GM23248 (cell line): Measurements from ENCODE around the gene TNS3. TPM values are rescaled to one million over a fixed set of nuclear protein-coding genes. Genes with fewer than 3 reads are reported as not detected.
A peak's percentile ranks its signal among the peaks of the same experiment; 100 is the strongest.

Experiments
- DNase-seq: peaks from one replicate; pipeline ENCODE4 v3.0.0-alpha.2; 2015
- H2AFZ ChIP-seq: fragments of 200-600 bp; sonication (generic); 2 replicates; pipeline ENCODE4 v1.6.1; 2016; ENCODE audit warnings: antibody characterized with exemption
- H3F3A ChIP-seq: fragments of 200-600 bp; sonication (generic); 2 replicates; pipeline ENCODE4 v1.6.1; 2016; ENCODE audit warnings: mild to moderate bottlenecking, antibody characterized with exemption, mixed run types; ENCODE audit not compliant: insufficient read depth
- H3K27ac ChIP-seq: fragments of 200-600 bp; sonication (generic); 2 replicates; pipeline ENCODE4 v1.5.1; 2016; ENCODE audit warnings: mild to moderate bottlenecking
- H3K27me3 ChIP-seq: fragments of 200-600 bp; sonication (generic); replicated peaks from 2 replicates; pipeline ENCODE4 v1.6.1; 2016; ENCODE audit warnings: mild to moderate bottlenecking; ENCODE audit not compliant: insufficient read depth
- H3K36me3 ChIP-seq: fragments of 200-600 bp; sonication (generic); 2 replicates; pipeline ENCODE4 v1.6.1; 2016; ENCODE audit warnings: low read depth, mild to moderate bottlenecking
- H3K4me1 ChIP-seq: fragments of 200-600 bp; sonication (generic); 2 replicates; pipeline ENCODE4 v1.6.1; 2016; ENCODE audit warnings: mild to moderate bottlenecking; ENCODE audit not compliant: insufficient read depth
- H3K4me2 ChIP-seq: fragments of 200-600 bp; sonication (generic); one replicate; pipeline ENCODE4 v1.6.1; 2016; ENCODE audit warnings: mild to moderate bottlenecking; ENCODE audit not compliant: unreplicated experiment
- H3K4me3 ChIP-seq: fragments of 200-600 bp; sonication (generic); 2 replicates; pipeline ENCODE4 v1.5.1; 2016; ENCODE audit warnings: mild to moderate bottlenecking
- H3K79me2 ChIP-seq: fragments of 200-600 bp; sonication (generic); 2 replicates; pipeline ENCODE4 v1.6.1; 2016; ENCODE audit warnings: mild to moderate bottlenecking; ENCODE audit not compliant: insufficient read depth
- H3K9ac ChIP-seq: fragments of 200-600 bp; sonication (generic); 2 replicates; pipeline ENCODE4 v1.6.1; 2016; ENCODE audit warnings: mild to moderate bottlenecking
- H3K9me2 ChIP-seq: fragments of 200-600 bp; sonication (generic); 2 replicates; pipeline ENCODE4 v1.6.1; 2016; ENCODE audit warnings: mixed run types, mild to moderate bottlenecking, moderate library complexity; ENCODE audit not compliant: insufficient read depth
- H3K9me3 ChIP-seq: fragments of 200-600 bp; sonication (generic); one replicate; pipeline ENCODE4 v1.6.1; 2017; ENCODE audit warnings: low read depth
- H4K20me1 ChIP-seq: fragments of 200-600 bp; sonication (generic); 2 replicates; pipeline ENCODE4 v1.6.0; 2016; ENCODE audit not compliant: insufficient read depth
- EZH2 ChIP-seq: fragments of 200-600 bp; sonication (generic); IDR thresholded peaks from 2 replicates; pipeline ENCODE4 v1.6.1; 2018; ENCODE audit warnings: antibody characterized with exemption, mild to moderate bottlenecking; ENCODE audit not compliant: insufficient read depth, poor library complexity, severe bottlenecking
- EZH2phosphoT487 ChIP-seq: fragments of 200-600 bp; sonication (generic); IDR thresholded peaks from 2 replicates; pipeline ENCODE4 v1.6.1; 2018; ENCODE audit warnings: antibody characterized with exemption, moderate library complexity, mild to moderate bottlenecking, low read depth; ENCODE audit not compliant: insufficient read depth
- WGBS, 2 experiments: methylation state at CpG; one replicate each; pipeline ENCODE4 v1.1.6; 2015 to 2017; ENCODE audit warnings: low lambda C conversion rate in 2 of 2, low coverage in 1 of 2; ENCODE audit errors: missing lambda C conversion rate in 2 of 2; 5-methylcytosine and 5-hydroxymethylcytosine counted together
- in situ Hi-C: fragments of 300-500 bp; cut with MboI; formaldehyde crosslinking; loops from 2 replicates; pipeline ENCODE4 v1.15.0; 2020
- polyA plus RNA-seq: library from polyadenylated mRNA; unstranded; fragments of >200 nt; fragmentation: Nextera tagmentation; extraction: Ambion mirVana; gene quantifications from 2 replicates; pipeline ENCODE4 v1.2.1, GENCODE V29; 2016
- total RNA-seq: library from RNA; depleted of rRNA; stranded (reverse); fragments of >200 nt; shearing (Covaris generic); gene quantifications from 2 replicates; pipeline ENCODE4 v1.2.3, GENCODE V29; 2014

TNS3 gene
- total and polyA plus RNA-seq, 2 experiments from 2014 or later: 18.6 to 47.0 TPM

DNA sequence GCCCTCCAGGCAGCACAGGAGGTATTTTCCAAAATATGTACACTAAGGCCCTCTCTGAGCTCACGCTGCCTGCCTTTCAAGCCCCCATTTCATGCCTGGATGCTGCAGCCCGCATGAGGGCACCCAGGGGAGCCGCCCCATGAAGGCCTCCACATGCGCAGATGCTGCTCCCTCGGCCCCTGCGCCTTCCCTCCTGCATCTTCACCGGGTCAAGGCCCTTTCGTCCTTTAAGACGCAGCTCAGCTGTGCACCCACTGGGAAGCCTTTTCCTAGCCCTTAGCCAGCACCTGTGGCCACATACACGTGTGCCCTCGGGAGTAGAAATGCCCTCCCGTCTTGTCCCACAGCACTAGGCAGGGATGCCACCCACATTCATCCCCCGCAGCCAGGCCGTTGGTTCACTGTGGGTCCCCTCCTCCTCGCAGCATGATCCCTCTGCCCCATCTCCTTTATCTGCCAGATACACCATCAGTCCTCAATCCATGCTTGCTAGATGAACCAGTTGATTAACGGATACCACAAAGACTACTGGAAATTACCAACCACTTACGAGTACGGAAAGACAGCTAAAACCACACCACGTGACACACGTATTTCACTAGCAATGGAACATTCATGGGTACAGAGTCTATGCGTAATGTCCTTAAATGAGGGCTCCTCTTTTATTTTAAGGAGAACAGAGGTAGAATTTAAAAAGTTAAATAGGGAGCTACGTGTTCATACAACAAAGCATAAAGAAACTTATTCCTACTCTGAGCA is 278.0 kb downstream of the TNS3 start:
- Histone ChIP-seq H3K4me2 (no peak overlapping the region), H3K9ac (no peak overlapping the region), H3K9me2 (no peaks in the 10 kb centered on the region), H3K4me3 (no peak overlapping the region), H3K27ac (no peak overlapping the region), H3K9me3 (no peaks in the 10 kb centered on the region), H4K20me1 (no peaks in the 10 kb centered on the region), H3K4me1 (no peaks in the 10 kb centered on the region), H3K27me3 (no peaks in the 10 kb centered on the region), H2AFZ (no peak overlapping the region), H3K36me3 (no peaks in the 10 kb centered on the region; the same call in 1 of the 2 replicates), H3K79me2 (no peaks in the 10 kb centered on the region; the same call in 1 of the 2 replicates), H3F3A (no peaks in the 10 kb centered on the region)
- no peak for DNase-seq
- in situ Hi-C loops: no loop called here
- no peak for TF ChIP-seq EZH2
- TF ChIP-seq EZH2phosphoT487: no peak
- WGBS, 2 experiments: 94% methylated on average over 20 to 22 of the region's 22 CpGs

DNA sequence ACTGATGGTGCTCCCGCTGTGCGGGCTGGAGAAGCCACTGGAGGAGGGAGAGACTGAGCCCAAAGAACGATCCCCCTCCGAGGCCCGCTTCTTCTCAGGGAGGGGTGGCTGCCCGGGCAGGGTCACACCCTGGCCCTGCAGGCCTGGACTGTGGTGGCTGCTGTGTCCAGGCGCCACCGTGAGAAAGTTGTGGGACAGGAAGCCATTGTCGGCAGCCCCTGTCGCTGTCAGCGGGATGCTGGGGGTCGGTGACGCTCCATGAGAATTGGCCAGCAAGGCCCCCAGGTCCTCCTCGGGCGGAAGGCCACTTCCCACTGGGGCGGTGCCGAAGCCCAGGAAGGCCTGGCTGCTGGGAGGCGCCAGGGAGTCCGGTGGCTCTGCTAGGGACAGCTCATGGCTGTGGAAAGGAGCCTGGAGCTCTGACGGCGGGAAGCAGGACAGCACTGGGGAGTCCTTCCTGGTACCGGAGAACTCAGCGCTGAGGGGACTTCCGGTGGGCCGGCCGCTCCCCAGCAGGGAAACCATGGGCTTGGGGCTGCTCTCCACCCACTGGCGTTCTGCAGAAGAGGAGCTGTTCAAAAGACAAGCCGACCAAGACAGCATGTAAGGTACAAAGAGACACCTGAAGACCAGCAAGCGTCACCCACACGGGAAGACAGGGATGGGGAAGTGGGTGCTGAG is 278.8 kb downstream of the TNS3 start:
- Histone ChIP-seq H3K4me3 (no peak overlapping the region), H3K4me2 (no peak overlapping the region), H4K20me1 (no peaks in the 10 kb centered on the region), H3K27ac (no peak overlapping the region), H3K27me3 (no peaks in the 10 kb centered on the region), H3K36me3 (no peaks in the 10 kb centered on the region; the same call in 1 of the 2 replicates), H3K9me2 (no peaks in the 10 kb centered on the region), H2AFZ (no peak overlapping the region), H3K9me3 (no peaks in the 10 kb centered on the region), H3K4me1 (no peaks in the 10 kb centered on the region), H3K9ac (no peak overlapping the region), H3F3A (no peaks in the 10 kb centered on the region), H3K79me2 (no peaks in the 10 kb centered on the region; the same call in 1 of the 2 replicates)
- DNase-seq: no peak
- WGBS, 2 experiments: 94 to 97% methylated on average over 27 to 30 of the region's 30 CpGs
- in situ Hi-C loops: no loop called here
- TF ChIP-seq EZH2phosphoT487 (no peak), EZH2 (no peak)

DNA sequence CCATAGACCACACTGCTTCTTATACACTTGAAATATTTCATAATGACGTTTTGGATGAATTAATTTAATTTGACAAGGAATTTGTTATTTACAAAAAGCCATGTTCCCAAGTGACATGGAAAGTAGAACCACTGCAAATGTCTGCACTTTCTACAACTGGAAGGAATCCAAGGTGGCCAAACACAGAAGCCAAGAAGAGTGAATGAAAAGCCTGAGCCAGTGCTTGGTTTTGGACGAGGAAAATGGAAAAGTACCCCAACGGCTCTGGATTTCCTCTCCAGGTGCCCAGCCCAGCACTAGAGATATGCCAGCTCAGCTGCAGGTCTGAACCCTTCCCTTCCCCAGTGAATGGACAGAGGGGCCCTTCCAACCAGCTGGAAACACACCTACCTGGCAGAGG is 279.4 kb downstream of the TNS3 start:
- Histone ChIP-seq H3K4me1 (no peaks in the 10 kb centered on the region), H3K4me3 (no peak overlapping the region), H3K4me2 (no peak overlapping the region), H3K9me3 (no peaks in the 10 kb centered on the region), H3K36me3 (no peaks in the 10 kb centered on the region; the same call in 1 of the 2 replicates), H3K9ac (no peak overlapping the region), H3K79me2 (no peaks in the 10 kb centered on the region; the same call in 1 of the 2 replicates), H2AFZ (no peak overlapping the region), H3K27me3 (no peaks in the 10 kb centered on the region), H3K27ac (no peak overlapping the region), H4K20me1 (no peaks in the 10 kb centered on the region), H3K9me2 (no peaks in the 10 kb centered on the region), H3F3A (no peaks in the 10 kb centered on the region)
- DNase-seq: no peak
- TF ChIP-seq EZH2phosphoT487 (no peak), EZH2 (no peak)
- 38 to 47% methylated on average over 3 of the region's 3 CpGs for WGBS, 2 experiments
- in situ Hi-C loops: no loop called here

DNA sequence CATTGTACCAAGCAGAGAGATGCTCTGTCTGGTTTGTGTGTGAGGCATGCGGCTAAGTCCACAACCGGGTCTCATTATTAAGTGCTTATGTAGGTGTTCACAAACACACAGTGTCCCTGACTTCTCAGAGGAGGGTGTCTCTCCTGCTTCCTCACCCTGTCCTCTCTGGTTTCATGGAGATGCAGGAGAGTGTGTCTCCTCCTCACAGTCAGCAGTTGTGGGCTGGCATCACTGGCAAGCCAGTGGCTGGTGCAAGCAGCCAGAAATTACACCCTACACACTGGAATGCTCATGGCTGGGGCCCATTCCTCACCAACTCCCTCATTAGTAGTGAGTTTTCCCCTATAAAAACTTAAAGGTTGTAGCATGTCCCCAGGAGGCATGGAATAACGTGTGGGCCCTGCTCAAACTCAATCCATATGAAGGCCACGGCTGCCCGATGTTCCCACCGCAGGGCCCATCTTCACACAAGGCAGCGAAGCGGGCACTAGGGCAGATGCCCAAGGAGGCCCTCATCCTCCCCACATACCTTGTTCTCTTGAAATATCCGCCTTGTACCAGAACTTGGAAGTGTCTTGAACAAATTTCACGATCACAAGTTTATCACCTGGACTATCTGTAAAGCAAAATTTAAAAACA is 280.1 kb downstream of the TNS3 start:
- TF ChIP-seq EZH2phosphoT487: no peak
- no peak for TF ChIP-seq EZH2
- Histone ChIP-seq H3K27ac (no peak overlapping the region), H3K79me2 (no peaks in the 10 kb centered on the region; the same call in 1 of the 2 replicates), H3K4me3 (no peak overlapping the region), H3K9ac (no peak overlapping the region), H2AFZ (no peak overlapping the region), H4K20me1 (no peaks in the 10 kb centered on the region), H3K9me2 (no peaks in the 10 kb centered on the region), H3K27me3 (no peaks in the 10 kb centered on the region), H3K36me3 (no peaks in the 10 kb centered on the region; the same call in 1 of the 2 replicates), H3K4me2 (no peak overlapping the region), H3K9me3 (no peaks in the 10 kb centered on the region), H3F3A (no peaks in the 10 kb centered on the region), H3K4me1 (no peaks in the 10 kb centered on the region)
- peak; percentile 17 for DNase-seq
- in situ Hi-C loops: no loop called here
- WGBS, 2 experiments: 95 to 97% methylated on average over 10 of the region's 10 CpGs
